ENCODE measurements around the gene ERG28.

Gene ERG28

GRCh38 chr14:75614179-75614578 is 46.5 kb downstream of the ERG28 start:
- H3K36me3 ChIP-seq (ENCODE audit: low read length) = no peaks in the 10 kb centered on the region
- TF ChIP-seq EZH2phosphoT487 (conservative IDR thresholded peaks at IDR 0.05; ENCODE audit: low read length) = no peak
- H3K4me2 ChIP-seq (ENCODE audit: low read depth, low read length, poor library complexity, severe bottlenecking) = no peak overlapping the region
- H3K9ac ChIP-seq (ENCODE audit: low read length) = no peak overlapping the region
- H3K79me2 ChIP-seq (ENCODE audit: insufficient read depth, low read length) = no peaks in the 10 kb centered on the region
- no peaks in the 10 kb centered on the region for H3K9me3 ChIP-seq (ENCODE audit: insufficient read depth, low read length)
- no peak overlapping the region for H3K4me3 ChIP-seq (ENCODE audit: insufficient read depth, low read length, poor library complexity, severe bottlenecking)
- H4K20me1 ChIP-seq (ENCODE audit: low read depth, low read length) = no peaks in the 10 kb centered on the region
- no peak overlapping the region for H3K27ac ChIP-seq (ENCODE audit: low read depth, low read length)
- H2AFZ ChIP-seq (ENCODE audit: low read depth, low read length, severe bottlenecking) = no peak overlapping the region
- H3F3A ChIP-seq (ENCODE audit: insufficient read depth) = no peaks in the 10 kb centered on the region
- no peaks in the 10 kb centered on the region for H3K27me3 ChIP-seq (ENCODE audit: low read length)
- no peaks in the 10 kb centered on the region for H3K9me2 ChIP-seq (replicated peaks; ENCODE audit: insufficient read depth, low read length)

GRCh38 chr14:75612157-75612556 is 48.5 kb downstream of the ERG28 start:
- TF ChIP-seq CTCF (IDR thresholded peaks at IDR 0.05; ENCODE audit: insufficient read depth, low read length, poor library complexity, severe bottlenecking) (no peak), EZH2phosphoT487 (conservative IDR thresholded peaks at IDR 0.05; ENCODE audit: low read length) (no peak)
- H3K36me3 ChIP-seq (ENCODE audit: low read length) = no peaks in the 10 kb centered on the region
- H3K4me2 ChIP-seq (ENCODE audit: low read depth, low read length, poor library complexity, severe bottlenecking) = no peak overlapping the region
- no peaks in the 10 kb centered on the region for H3K27me3 ChIP-seq (ENCODE audit: low read length)
- no peaks in the 10 kb centered on the region for H3K9me3 ChIP-seq (ENCODE audit: insufficient read depth, low read length)
- H3K9me2 ChIP-seq (replicated peaks; ENCODE audit: insufficient read depth, low read length) = no peaks in the 10 kb centered on the region
- no peaks in the 10 kb centered on the region for H3F3A ChIP-seq (ENCODE audit: insufficient read depth)
- H2AFZ ChIP-seq (ENCODE audit: low read depth, low read length, severe bottlenecking) = no peak overlapping the region
- no peaks in the 10 kb centered on the region for H3K79me2 ChIP-seq (ENCODE audit: insufficient read depth, low read length)
- H3K4me3 ChIP-seq (ENCODE audit: insufficient read depth, low read length, poor library complexity, severe bottlenecking) = no peak overlapping the region
- H4K20me1 ChIP-seq (ENCODE audit: low read depth, low read length) = no peaks in the 10 kb centered on the region
- no peak overlapping the region for H3K9ac ChIP-seq (ENCODE audit: low read length)
- H3K27ac ChIP-seq (ENCODE audit: low read depth, low read length) = no peak overlapping the region

GRCh38 chr14:75610834-75611233 is 49.8 kb downstream of the ERG28 start:
- Histone ChIP-seq H3K9ac (ENCODE audit: low read length) (no peak overlapping the region), H3K27ac (ENCODE audit: low read depth, low read length) (no peak overlapping the region), H3K9me3 (ENCODE audit: insufficient read depth, low read length) (no peaks in the 10 kb centered on the region), H3F3A (ENCODE audit: insufficient read depth) (no peaks in the 10 kb centered on the region), H4K20me1 (ENCODE audit: low read depth, low read length) (no peaks in the 10 kb centered on the region), H3K9me2 (replicated peaks; ENCODE audit: insufficient read depth, low read length) (no peaks in the 10 kb centered on the region), H2AFZ (ENCODE audit: low read depth, low read length, severe bottlenecking) (no peak overlapping the region), H3K4me3 (ENCODE audit: insufficient read depth, low read length, poor library complexity, severe bottlenecking) (no peak overlapping the region), H3K36me3 (ENCODE audit: low read length) (no peaks in the 10 kb centered on the region), H3K4me2 (ENCODE audit: low read depth, low read length, poor library complexity, severe bottlenecking) (no peak overlapping the region), H3K27me3 (ENCODE audit: low read length) (no peaks in the 10 kb centered on the region), H3K79me2 (ENCODE audit: insufficient read depth, low read length) (no peaks in the 10 kb centered on the region)
- TF ChIP-seq CTCF (IDR thresholded peaks at IDR 0.05; ENCODE audit: insufficient read depth, low read length, poor library complexity, severe bottlenecking) (no peak), EZH2phosphoT487 (conservative IDR thresholded peaks at IDR 0.05; ENCODE audit: low read length) (no peak)

GRCh38 chr14:75609606-75610475 is 50.8 kb downstream of the ERG28 start:
- Histone ChIP-seq H3K27ac (ENCODE audit: low read depth, low read length) (no peak overlapping the region), H3K4me3 (ENCODE audit: insufficient read depth, low read length, poor library complexity, severe bottlenecking) (no peak overlapping the region), H3K9me2 (replicated peaks; ENCODE audit: insufficient read depth, low read length) (no peaks in the 10 kb centered on the region), H3K4me2 (ENCODE audit: low read depth, low read length, poor library complexity, severe bottlenecking) (no peak overlapping the region), H3K27me3 (ENCODE audit: low read length) (no peaks in the 10 kb centered on the region), H3K9me3 (ENCODE audit: insufficient read depth, low read length) (no peaks in the 10 kb centered on the region), H3K79me2 (ENCODE audit: insufficient read depth, low read length) (no peaks in the 10 kb centered on the region), H3K36me3 (ENCODE audit: low read length) (no peaks in the 10 kb centered on the region), H2AFZ (ENCODE audit: low read depth, low read length, severe bottlenecking) (no peak overlapping the region), H4K20me1 (ENCODE audit: low read depth, low read length) (no peaks in the 10 kb centered on the region), H3K9ac (ENCODE audit: low read length) (no peak overlapping the region), H3F3A (ENCODE audit: insufficient read depth) (no peaks in the 10 kb centered on the region)
- no peak for TF ChIP-seq CTCF (IDR thresholded peaks at IDR 0.05; ENCODE audit: insufficient read depth, low read length, poor library complexity, severe bottlenecking)
- no peak for TF ChIP-seq EZH2phosphoT487 (conservative IDR thresholded peaks at IDR 0.05; ENCODE audit: low read length)
